Vagina (tissue), 2 donors: ENCODE results near the gene CD300LG.

Experiments used
- CTCF ChIP-seq, 3 experiments: fragments of 450-650 bp in 2 of 3; fragments of 200-600 bp in 1 of 3; sonication (generic) in 1 of 3; IDR thresholded peaks; one replicate each; pipeline ENCODE4 v1.5.1; 2017 to 2019; ENCODE audit warnings: antibody characterized with exemption in 3 of 3, mild to moderate bottlenecking in 2 of 3, moderate library complexity in 2 of 3
- POLR2A ChIP-seq, 2 donors: fragments of 450-650 bp; IDR thresholded peaks; one replicate each; pipeline ENCODE4 v1.6.1; 2017; ENCODE audit warnings: antibody characterized with exemption in 2 of 2, mild to moderate bottlenecking in 2 of 2, moderate library complexity in 2 of 2

DNA sequence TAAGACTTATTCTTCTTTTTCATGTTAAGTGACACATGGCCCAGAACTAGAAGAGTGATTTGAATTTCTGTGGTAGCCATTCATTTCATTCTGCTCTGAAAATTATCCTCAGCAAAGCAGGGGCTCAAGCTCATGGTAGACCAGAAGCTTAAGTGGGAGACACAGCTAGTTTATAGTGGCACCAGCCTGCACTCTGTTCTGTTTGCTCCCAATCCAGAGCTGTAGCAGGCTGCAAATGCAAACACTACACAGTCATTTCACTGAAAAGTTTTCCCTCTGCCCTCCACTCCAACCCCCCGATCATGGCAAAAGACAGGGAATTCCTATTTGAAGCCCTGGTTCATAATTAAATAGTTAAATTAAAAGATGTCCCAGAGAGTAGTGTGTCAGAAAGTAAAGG lies 43.3 kb downstream of the CD300LG start:
- TF ChIP-seq CTCF (IDR thresholded peaks at IDR 0.05) (no peak), POLR2A (IDR thresholded peaks at IDR 0.05) (no peak)
